ENCODE results near the gene ZNF784. TPM values are rescaled to one million over a fixed set of nuclear protein-coding genes. Genes with fewer than 3 reads are reported as not detected.

The ZNF784 gene
- total and polyA plus RNA-seq, 2 of the 13 experiments (the other 11 are each of a cell fraction or from before 2014, with no cell fraction given): 4.1 to 4.2 TPM

DNA sequence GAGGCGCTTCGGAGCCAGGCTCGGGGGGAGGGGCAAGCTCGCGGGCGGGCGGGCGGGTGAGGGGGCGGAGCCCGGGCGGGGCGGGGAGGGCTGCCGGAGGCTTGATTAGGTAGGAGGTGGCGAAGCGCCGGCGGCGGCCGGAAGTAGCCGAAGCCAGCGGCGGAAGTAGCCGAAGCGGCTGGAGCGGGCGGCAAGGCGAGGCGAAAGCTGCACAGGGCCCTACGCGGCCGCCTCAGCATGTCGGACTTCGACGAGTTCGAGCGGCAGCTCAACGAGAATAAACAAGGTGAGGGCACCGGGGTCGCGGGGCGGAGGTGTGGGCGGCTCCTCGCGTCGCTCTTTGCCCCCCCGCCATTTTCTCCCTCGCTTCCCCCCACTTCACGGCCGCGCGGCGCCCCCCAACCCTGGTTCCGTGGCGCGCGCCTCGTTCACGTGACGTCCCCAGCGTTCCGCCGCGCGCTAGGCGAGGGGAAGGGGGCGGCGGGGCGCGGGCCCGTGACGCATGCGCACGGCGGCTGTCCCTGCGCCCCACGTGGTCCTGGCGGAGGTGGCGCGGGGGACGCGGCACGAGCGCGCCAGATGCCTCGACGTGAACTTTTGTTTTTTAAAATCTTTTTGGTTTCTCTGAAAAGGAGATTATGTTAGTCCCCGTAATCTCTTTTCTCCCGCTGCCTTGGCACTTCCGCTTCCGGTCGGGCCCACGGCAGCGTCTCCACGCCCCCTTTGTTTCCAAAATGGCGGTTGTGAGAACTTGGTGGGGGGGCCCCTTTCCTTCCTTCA, 30.7 kb upstream of the ZNF784 start, which contains the start of gene U2AF2 (continued):
- TF ChIP-seq MYC (CRISPR knock-in tag; IDR thresholded peaks at IDR 0.05; ENCODE audit: borderline replicate concordance) (peak; percentile 85), MIER2 (CRISPR knock-in tag; IDR thresholded peaks at IDR 0.05) (no peak), ZMYM2 (CRISPR knock-in tag; IDR thresholded peaks at IDR 0.05) (no peak), ZNF629 (CRISPR knock-in tag; conservative IDR thresholded peaks at IDR 0.05) (no peak), PCBP1 (IDR thresholded peaks at IDR 0.05; ENCODE audit: borderline replicate concordance, low read depth, low read length) (no peak), RELA (CRISPR knock-in tag; IDR thresholded peaks at IDR 0.05) (no peak), MAZ (IDR thresholded peaks at IDR 0.05; ENCODE audit: borderline replicate concordance, low read depth, low read length) (peak; percentile 54; the same call in 1 of the 2 replicates), MAZ (CRISPR knock-in tag; IDR thresholded peaks at IDR 0.05; ENCODE audit: low read depth) (peak; percentile 41), ELF1 (CRISPR knock-in tag; IDR thresholded peaks at IDR 0.05) (peak; percentile 84), PAX8 (CRISPR knock-in tag; IDR thresholded peaks at IDR 0.05; ENCODE audit: borderline replicate concordance) (no peak; the same call in 1 of the 2 replicates), RBAK (CRISPR knock-in tag; IDR thresholded peaks at IDR 0.05) (no peak), WIZ (CRISPR knock-in tag; IDR thresholded peaks at IDR 0.05) (peak; percentile 78; the same call in 1 of the 2 replicates), ZNF263 (CRISPR knock-in tag; IDR thresholded peaks at IDR 0.05) (0 out of 2 replicates have a peak, but pooled peaks have one; percentile 11), FOXJ3 (CRISPR knock-in tag; IDR thresholded peaks at IDR 0.05; ENCODE audit: borderline replicate concordance) (no peak), ZNF790 (CRISPR knock-in tag; IDR thresholded peaks at IDR 0.05; ENCODE audit: borderline replicate concordance) (0 out of 2 replicates have a peak, but pooled peaks have one; percentile 36), CENPT (CRISPR knock-in tag; IDR thresholded peaks at IDR 0.05; ENCODE audit: low read depth) (0 out of 2 replicates have a peak, but pooled peaks have one; percentile 47), ZSCAN31 (CRISPR knock-in tag; IDR thresholded peaks at IDR 0.05; ENCODE audit: low read depth) (no peak), ZNF343 (CRISPR knock-in tag; IDR thresholded peaks at IDR 0.05) (0 out of 2 replicates have a peak, but pooled peaks have one; percentile 50)
- TF ChIP-seq, protein P1, sequence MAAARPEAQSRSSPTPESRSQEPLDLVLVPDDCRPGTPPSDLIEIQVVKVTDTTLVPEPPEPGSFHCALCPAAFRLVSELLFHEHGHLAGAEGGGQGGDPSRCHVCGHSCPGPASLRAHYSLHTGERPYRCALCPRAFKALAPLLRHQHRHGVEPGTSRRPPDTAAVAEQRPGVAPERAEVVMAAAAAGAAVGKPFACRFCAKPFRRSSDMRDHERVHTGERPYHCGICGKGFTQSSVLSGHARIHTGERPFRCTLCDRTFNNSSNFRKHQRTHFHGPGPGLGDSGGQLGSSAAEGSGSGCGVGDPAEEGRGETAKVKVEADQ (CRISPR knock-in tag; IDR thresholded peaks at IDR 0.05; ENCODE audit: borderline replicate concordance): peak; percentile 24; the same call in 1 of the 2 replicates
- TF ChIP-seq, protein P2, sequence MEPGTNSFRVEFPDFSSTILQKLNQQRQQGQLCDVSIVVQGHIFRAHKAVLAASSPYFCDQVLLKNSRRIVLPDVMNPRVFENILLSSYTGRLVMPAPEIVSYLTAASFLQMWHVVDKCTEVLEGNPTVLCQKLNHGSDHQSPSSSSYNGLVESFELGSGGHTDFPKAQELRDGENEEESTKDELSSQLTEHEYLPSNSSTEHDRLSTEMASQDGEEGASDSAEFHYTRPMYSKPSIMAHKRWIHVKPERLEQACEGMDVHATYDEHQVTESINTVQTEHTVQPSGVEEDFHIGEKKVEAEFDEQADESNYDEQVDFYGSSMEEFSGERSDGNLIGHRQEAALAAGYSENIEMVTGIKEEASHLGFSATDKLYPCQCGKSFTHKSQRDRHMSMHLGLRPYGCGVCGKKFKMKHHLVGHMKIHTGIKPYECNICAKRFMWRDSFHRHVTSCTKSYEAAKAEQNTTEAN (CRISPR knock-in tag; conservative IDR thresholded peaks at IDR 0.05): peak; percentile 13; the same call in 1 of the 2 replicates
- TF ChIP-seq, protein P3, sequence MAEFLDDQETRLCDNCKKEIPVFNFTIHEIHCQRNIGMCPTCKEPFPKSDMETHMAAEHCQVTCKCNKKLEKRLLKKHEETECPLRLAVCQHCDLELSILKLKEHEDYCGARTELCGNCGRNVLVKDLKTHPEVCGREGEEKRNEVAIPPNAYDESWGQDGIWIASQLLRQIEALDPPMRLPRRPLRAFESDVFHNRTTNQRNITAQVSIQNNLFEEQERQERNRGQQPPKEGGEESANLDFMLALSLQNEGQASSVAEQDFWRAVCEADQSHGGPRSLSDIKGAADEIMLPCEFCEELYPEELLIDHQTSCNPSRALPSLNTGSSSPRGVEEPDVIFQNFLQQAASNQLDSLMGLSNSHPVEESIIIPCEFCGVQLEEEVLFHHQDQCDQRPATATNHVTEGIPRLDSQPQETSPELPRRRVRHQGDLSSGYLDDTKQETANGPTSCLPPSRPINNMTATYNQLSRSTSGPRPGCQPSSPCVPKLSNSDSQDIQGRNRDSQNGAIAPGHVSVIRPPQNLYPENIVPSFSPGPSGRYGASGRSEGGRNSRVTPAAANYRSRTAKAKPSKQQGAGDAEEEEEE (CRISPR knock-in tag; IDR thresholded peaks at IDR 0.05; ENCODE audit: borderline replicate concordance): no peak
- TF ChIP-seq, protein P4, sequence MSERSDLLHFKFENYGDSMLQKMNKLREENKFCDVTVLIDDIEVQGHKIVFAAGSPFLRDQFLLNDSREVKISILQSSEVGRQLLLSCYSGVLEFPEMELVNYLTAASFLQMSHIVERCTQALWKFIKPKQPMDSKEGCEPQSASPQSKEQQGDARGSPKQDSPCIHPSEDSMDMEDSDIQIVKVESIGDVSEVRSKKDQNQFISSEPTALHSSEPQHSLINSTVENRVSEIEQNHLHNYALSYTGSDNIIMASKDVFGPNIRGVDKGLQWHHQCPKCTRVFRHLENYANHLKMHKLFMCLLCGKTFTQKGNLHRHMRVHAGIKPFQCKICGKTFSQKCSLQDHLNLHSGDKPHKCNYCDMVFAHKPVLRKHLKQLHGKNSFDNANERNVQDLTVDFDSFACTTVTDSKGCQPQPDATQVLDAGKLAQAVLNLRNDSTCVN (CRISPR knock-in tag; IDR thresholded peaks at IDR 0.05; ENCODE audit: borderline replicate concordance): no peak

All from HepG2 (cell line).